H1 (cell line): Measurements from ENCODE around the gene RAD51B. TPM values are rescaled to one million over a fixed set of nuclear protein-coding genes. Genes with fewer than 3 reads are reported as not detected.

Source experiments
- CTCF ChIA-PET: fragments of 300-600 bp; sonication (Branson Sonifier 250); formaldehyde crosslinking; loops from one replicate; lab custom pipeline; 2021; ENCODE audit not compliant: partially characterized antibody; lab: Charles Lee
- POLR2A ChIA-PET: fragments of 300-600 bp; sonication (Branson Sonifier 250); formaldehyde crosslinking; loops from one replicate; lab custom pipeline; 2021; ENCODE audit warnings: inconsistent platforms; ENCODE audit not compliant: partially characterized antibody; lab: Charles Lee
- DNase-seq, 2 experiments: peaks; one replicate each; pipeline versions ENCODE4 v3.0.0 to v3.0.0-alpha.2; 2010 to 2022; ENCODE audit warnings: low spot score in 2 of 2, low read depth in 1 of 2, mixed read lengths in 1 of 2
- FAIRE-seq: peaks from 2 replicates; lab custom pipeline; 2011; peaks lifted over from hg19 to GRCh38; lab: Jason Lieb, UNC
- H2AFZ ChIP-seq: 2 replicates; pipeline ENCODE4 v1.8.1; 2012; ENCODE audit warnings: low read length, inconsistent platforms
- H2AK5ac ChIP-seq: 2 replicates; pipeline ENCODE4 v1.6.1; 2013; ENCODE audit warnings: low read depth, low read length
- H2BK120ac ChIP-seq: replicated peaks from 2 replicates; pipeline ENCODE3; 2013; ENCODE audit warnings: low read depth, low read length, inconsistent platforms
- H2BK12ac ChIP-seq: 2 replicates; pipeline ENCODE4 v1.6.1; 2013; ENCODE audit warnings: low read depth, low read length
- H2BK15ac ChIP-seq: 2 replicates; pipeline ENCODE4 v1.6.1; 2013; ENCODE audit warnings: low read length
- H2BK20ac ChIP-seq: 2 replicates; pipeline ENCODE4 v1.6.1; 2013; ENCODE audit warnings: low read length
- H2BK5ac ChIP-seq: 2 replicates; pipeline ENCODE4 v1.6.1; 2013; ENCODE audit warnings: low read depth, low read length
- H3K14ac ChIP-seq: 2 replicates; pipeline ENCODE4 v1.6.1; 2013; ENCODE audit warnings: inconsistent platforms; ENCODE audit not compliant: insufficient read length
- H3K18ac ChIP-seq: 2 replicates; pipeline ENCODE4 v1.6.1; 2013; ENCODE audit warnings: low read length; ENCODE audit errors: extremely low read depth
- H3K23ac ChIP-seq: 2 replicates; pipeline ENCODE4 v1.6.1; 2013; ENCODE audit warnings: inconsistent platforms; ENCODE audit not compliant: insufficient read length
- H3K23me2 ChIP-seq: 2 replicates; pipeline ENCODE4 v1.6.1; 2013; ENCODE audit warnings: low read depth, low read length
- H3K27ac ChIP-seq: 2 replicates; pipeline ENCODE4 v1.6.1; 2011; ENCODE audit warnings: low read depth, low read length, inconsistent platforms
- H3K27me3 ChIP-seq, 4 experiments: replicated peaks in 1 of 4; 1 replicate in 1 of 4; 2 replicates in 3 of 4; pipeline versions ENCODE4 v1.6.1 to v1.8.1; 2011 to 2013; ENCODE audit warnings: low read length in 3 of 4, mild to moderate bottlenecking in 3 of 4, inconsistent platforms in 2 of 4, mixed read lengths in 2 of 4, moderate library complexity in 1 of 4; ENCODE audit not compliant: control insufficient read depth in 3 of 4, insufficient read depth in 3 of 4; ENCODE audit errors: extremely low read depth in 1 of 4
- H3K36me3 ChIP-seq, 4 experiments: 2 replicates each; pipeline versions ENCODE4 v1.6.1 to v1.8.1; 2011 to 2013; ENCODE audit warnings: mild to moderate bottlenecking in 4 of 4, low read length in 3 of 4, moderate library complexity in 2 of 4, control low read depth in 1 of 4, inconsistent platforms in 1 of 4; ENCODE audit not compliant: insufficient read depth in 4 of 4, control insufficient read depth in 2 of 4
- H3K4ac ChIP-seq: replicated peaks from 2 replicates; pipeline ENCODE3; 2013; ENCODE audit warnings: low read length, low read depth, mixed read lengths, inconsistent platforms; ENCODE audit not compliant: insufficient read length
- H3K4me1 ChIP-seq, 4 experiments: replicated peaks in 1 of 4; 1 replicate in 1 of 4; 2 replicates in 3 of 4; pipeline versions ENCODE4 v1.6.1 to v1.8.1; 2011 to 2013; ENCODE audit warnings: low read length in 3 of 4, inconsistent platforms in 2 of 4, mixed read lengths in 1 of 4; ENCODE audit not compliant: insufficient read depth in 4 of 4, control insufficient read depth in 3 of 4
- H3K4me2 ChIP-seq, 2 experiments: 2 replicates each; pipeline versions ENCODE4 v1.6.1 to v1.8.1; 2011 to 2013; ENCODE audit warnings: low read depth in 2 of 2, low read length in 2 of 2, control low read depth in 1 of 2, inconsistent platforms in 1 of 2, mild to moderate bottlenecking in 1 of 2; ENCODE audit not compliant: insufficient read depth in 1 of 2
- H3K4me3 ChIP-seq, 4 experiments: fragments of 200-600, 300-600 bp in 1 of 4; sonication (generic), shearing (Covaris generic), sonication (Bioruptor Twin) in 1 of 4; 2 replicates each; pipeline versions ENCODE4 v1.5.1 to v1.8.1; 2011 to 2016; ENCODE audit warnings: low read length in 4 of 4, low read depth in 3 of 4, control low read depth in 2 of 4, inconsistent platforms in 2 of 4, mild to moderate bottlenecking in 2 of 4, mixed read lengths in 1 of 4, moderate library complexity in 1 of 4; ENCODE audit not compliant: insufficient read depth in 2 of 4; ENCODE audit errors: extremely low read depth in 1 of 4
- H3K56ac ChIP-seq: replicated peaks from 2 replicates; pipeline ENCODE3; 2013; ENCODE audit warnings: low read depth, mild to moderate bottlenecking, mixed read lengths, low read length, inconsistent platforms; ENCODE audit not compliant: insufficient read length
- H3K79me1 ChIP-seq: 2 replicates; pipeline ENCODE4 v1.6.1; 2013; ENCODE audit warnings: low read depth, low read length, control low read depth
- H3K79me2 ChIP-seq, 2 experiments: 2 replicates each; pipeline versions ENCODE4 v1.6.1 to v1.8.1; 2012 to 2013; ENCODE audit warnings: low read length in 2 of 2, mild to moderate bottlenecking in 2 of 2, inconsistent platforms in 1 of 2; ENCODE audit not compliant: insufficient read depth in 2 of 2, control insufficient read depth in 1 of 2
- H3K9ac ChIP-seq, 4 experiments: replicated peaks in 1 of 4; 1 replicate in 1 of 4; 2 replicates in 3 of 4; pipeline versions ENCODE4 v1.6.1 to v1.8.1; 2011 to 2013; ENCODE audit warnings: low read depth in 3 of 4, low read length in 3 of 4, control low read depth in 2 of 4, mild to moderate bottlenecking in 2 of 4, moderate library complexity in 2 of 4, inconsistent platforms in 1 of 4; ENCODE audit errors: extremely low read depth in 1 of 4
- H3K9me3 ChIP-seq, 2 experiments: 2 replicates each; pipeline versions ENCODE4 v1.6.1 to v1.8.1; 2012 to 2013; ENCODE audit warnings: mild to moderate bottlenecking in 2 of 2, moderate library complexity in 2 of 2, control low read depth in 1 of 2, inconsistent platforms in 1 of 2, low read depth in 1 of 2, low read length in 1 of 2, mixed read lengths in 1 of 2; ENCODE audit not compliant: insufficient read depth in 2 of 2
- H4K20me1 ChIP-seq, 2 experiments: replicated peaks in 1 of 2; 2 replicates each; pipeline versions ENCODE3 to v1.8.1; 2011 to 2013; ENCODE audit warnings: inconsistent platforms in 2 of 2, low read length in 2 of 2, mild to moderate bottlenecking in 1 of 2; ENCODE audit not compliant: insufficient read depth in 2 of 2, control insufficient read depth in 1 of 2
- H4K5ac ChIP-seq: 2 replicates; pipeline ENCODE4 v1.6.1; 2013; ENCODE audit warnings: low read length, low read depth, mixed read lengths, inconsistent platforms; ENCODE audit not compliant: insufficient read length
- H4K8ac ChIP-seq: 2 replicates; pipeline ENCODE4 v1.8.0; 2013; ENCODE audit warnings: mild to moderate bottlenecking, moderate library complexity, low read length, inconsistent platforms; ENCODE audit not compliant: insufficient read depth; ENCODE audit errors: extremely low read depth
- H4K91ac ChIP-seq: replicated peaks from 2 replicates; pipeline ENCODE3; 2013; ENCODE audit warnings: low read length, mixed read lengths, inconsistent platforms; ENCODE audit not compliant: insufficient read length
- BACH1 ChIP-seq: IDR thresholded peaks from 2 replicates; pipeline ENCODE4 v1.6.1; 2012; ENCODE audit warnings: low read length, improper control_type of control experiment
- BCL11A ChIP-seq, 2 experiments: IDR thresholded peaks; one replicate each; pipeline ENCODE4 v1.6.1; 2011; ENCODE audit warnings: low read depth in 2 of 2, low read length in 2 of 2, mild to moderate bottlenecking in 2 of 2
- CBX5 ChIP-seq: fragments of 300-800, 300-1000 bp; sonication (generic); IDR thresholded peaks from 2 replicates; pipeline ENCODE4 v1.7.1; 2016; ENCODE audit warnings: antibody characterized with exemption, low read length, low read depth
- CTBP2 ChIP-seq: IDR thresholded peaks from 2 replicates; pipeline ENCODE4 v1.7.0; 2011; ENCODE audit warnings: borderline replicate concordance, mild to moderate bottlenecking, moderate library complexity, mixed read lengths, low read length; ENCODE audit not compliant: insufficient read depth, insufficient read length
- RNF2 ChIP-seq: fragments of 200-900, 300-1000 bp; sonication (generic); IDR thresholded peaks from 2 replicates; pipeline ENCODE4 v1.7.1; 2016; ENCODE audit warnings: borderline replicate concordance, low read depth, mild to moderate bottlenecking, antibody characterized with exemption, low read length; ENCODE audit not compliant: poor library complexity, severe bottlenecking; ENCODE audit errors: missing control alignments
- TAF7 ChIP-seq: optimal IDR thresholded peaks from 2 replicates; pipeline ENCODE3; 2011; ENCODE audit warnings: low read depth, mild to moderate bottlenecking, inconsistent platforms, low read length, moderate library complexity, borderline replicate concordance
- polyA plus RNA-seq, 7 experiments: library from polyadenylated mRNA; depleted of rRNA in 3 of 7; stranded (reverse) in 5 of 7; unstranded in 2 of 7; fragments of >200 nt in 5 of 7; fragments of 200-250 nt in 2 of 7; gene quantifications; 1 replicate in 5 of 7; 2 replicates in 1 of 7; 4 replicates in 1 of 7; pipeline versions ENCODE4 v1.2.1 to v1.2.3, GENCODE V29; 2011 to 2013; ENCODE audit warnings: missing spikeins in 2 of 7, mixed read lengths in 2 of 7
- total RNA-seq: library from RNA; stranded (reverse); fragmentation: NEBNext Ultra II Directional; extraction: Animal tissue kit (Norgen Biotek cat#: 25700); gene quantifications from 2 replicates; pipeline ENCODE4 v1.2.1, GENCODE V29; 2021
- TF ChIP-seq, protein P1 (sequence below): IDR thresholded peaks from 2 replicates; pipeline ENCODE4 v1.6.1; 2012; ENCODE audit warnings: low read length, inconsistent platforms
- TF ChIP-seq, protein P2 (sequence below), 3 experiments: IDR thresholded peaks; 1 replicate in 2 of 3; 2 replicates in 1 of 3; pipeline versions ENCODE4 v1.5.1 to v1.6.1; 2011; ENCODE audit warnings: low read length in 3 of 3, mild to moderate bottlenecking in 3 of 3, inconsistent platforms in 2 of 3, low read depth in 1 of 3, moderate library complexity in 1 of 3; ENCODE audit not compliant: insufficient read depth in 1 of 3; ENCODE audit errors: control extremely low read depth in 1 of 3

The RAD51B gene
- total and polyA plus RNA-seq, 2 of the 8 experiments (the other 6 are each of a cell fraction or from before 2014, with no cell fraction given) = 3.9 to 14.9 TPM

DNA sequence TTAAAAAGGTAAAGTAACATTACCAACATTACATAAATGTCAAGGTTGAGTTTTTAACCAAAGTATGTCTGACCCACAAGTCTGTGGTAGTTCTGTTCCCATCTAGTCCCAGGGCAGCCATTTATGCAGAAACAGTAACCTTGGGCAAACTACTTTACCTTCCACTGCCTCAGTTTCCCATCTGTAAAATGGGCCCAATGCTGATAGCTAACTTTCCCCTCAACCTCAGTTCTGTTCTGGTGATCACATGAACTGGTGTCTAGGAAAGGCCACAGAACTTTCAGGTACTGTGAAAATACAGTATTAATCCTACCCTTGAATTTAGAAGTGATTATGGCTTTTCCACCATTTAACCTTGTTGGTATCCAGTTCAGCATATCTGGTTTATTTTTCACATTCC is 859.7 kb downstream of the RAD51B start:
- H4K91ac ChIP-seq = no peak overlapping the region
- no peak overlapping the region for H4K5ac ChIP-seq
- ChIA-PET POLR2A (no interaction called here), CTCF (no interaction called here)
- no peak overlapping the region for H2AK5ac ChIP-seq
- H3K56ac ChIP-seq = no peak overlapping the region
- no peaks in the 10 kb centered on the region for H3K79me1 ChIP-seq
- H2BK12ac ChIP-seq = no peak overlapping the region
- H2AFZ ChIP-seq = no peak overlapping the region
- no peak for DNase-seq
- peaks cover 0 to 7% (median 4%) of the 10 kb centered on the region in 4 experiments; a peak in 2 of 7 replicates for H3K4me1 ChIP-seq
- FAIRE-seq = no peak
- H2BK20ac ChIP-seq = no peak overlapping the region
- no peak overlapping the region for H3K18ac ChIP-seq
- no peak overlapping the region for H3K4me2 ChIP-seq
- H3K9ac ChIP-seq = no peak overlapping the region
- H3K27me3 ChIP-seq = 0 out of 7 replicates have a peak, but pooled peaks cover 0 to 2% (median 0%) of the 10 kb centered on the region in 4 experiments
- no peak overlapping the region for H3K14ac ChIP-seq
- no peak overlapping the region for H3K4ac ChIP-seq
- no peaks in the 10 kb centered on the region for H4K20me1 ChIP-seq
- TF ChIP-seq, protein P1, sequence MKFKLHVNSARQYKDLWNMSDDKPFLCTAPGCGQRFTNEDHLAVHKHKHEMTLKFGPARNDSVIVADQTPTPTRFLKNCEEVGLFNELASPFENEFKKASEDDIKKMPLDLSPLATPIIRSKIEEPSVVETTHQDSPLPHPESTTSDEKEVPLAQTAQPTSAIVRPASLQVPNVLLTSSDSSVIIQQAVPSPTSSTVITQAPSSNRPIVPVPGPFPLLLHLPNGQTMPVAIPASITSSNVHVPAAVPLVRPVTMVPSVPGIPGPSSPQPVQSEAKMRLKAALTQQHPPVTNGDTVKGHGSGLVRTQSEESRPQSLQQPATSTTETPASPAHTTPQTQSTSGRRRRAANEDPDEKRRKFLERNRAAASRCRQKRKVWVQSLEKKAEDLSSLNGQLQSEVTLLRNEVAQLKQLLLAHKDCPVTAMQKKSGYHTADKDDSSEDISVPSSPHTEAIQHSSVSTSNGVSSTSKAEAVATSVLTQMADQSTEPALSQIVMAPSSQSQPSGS = no peak
- TF ChIP-seq CTBP2 (no peak), TAF7 (no peak), BACH1 (no peak), RNF2 (no peak), CBX5 (no peak), BCL11A (IDR thresholded peaks at IDR 0.05; ENCODE audit: low read depth in 2 of 2, low read length in 2 of 2) (no peak)
- TF ChIP-seq, protein P2, sequence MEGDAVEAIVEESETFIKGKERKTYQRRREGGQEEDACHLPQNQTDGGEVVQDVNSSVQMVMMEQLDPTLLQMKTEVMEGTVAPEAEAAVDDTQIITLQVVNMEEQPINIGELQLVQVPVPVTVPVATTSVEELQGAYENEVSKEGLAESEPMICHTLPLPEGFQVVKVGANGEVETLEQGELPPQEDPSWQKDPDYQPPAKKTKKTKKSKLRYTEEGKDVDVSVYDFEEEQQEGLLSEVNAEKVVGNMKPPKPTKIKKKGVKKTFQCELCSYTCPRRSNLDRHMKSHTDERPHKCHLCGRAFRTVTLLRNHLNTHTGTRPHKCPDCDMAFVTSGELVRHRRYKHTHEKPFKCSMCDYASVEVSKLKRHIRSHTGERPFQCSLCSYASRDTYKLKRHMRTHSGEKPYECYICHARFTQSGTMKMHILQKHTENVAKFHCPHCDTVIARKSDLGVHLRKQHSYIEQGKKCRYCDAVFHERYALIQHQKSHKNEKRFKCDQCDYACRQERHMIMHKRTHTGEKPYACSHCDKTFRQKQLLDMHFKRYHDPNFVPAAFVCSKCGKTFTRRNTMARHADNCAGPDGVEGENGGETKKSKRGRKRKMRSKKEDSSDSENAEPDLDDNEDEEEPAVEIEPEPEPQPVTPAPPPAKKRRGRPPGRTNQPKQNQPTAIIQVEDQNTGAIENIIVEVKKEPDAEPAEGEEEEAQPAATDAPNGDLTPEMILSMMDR (IDR thresholded peaks at IDR 0.05; ENCODE audit: control extremely low read depth in 1 of 3, insufficient read depth in 1 of 3, low read depth in 1 of 3, low read length in 3 of 3) = no peak
- no peak overlapping the region for H2BK15ac ChIP-seq
- no peak overlapping the region for H4K8ac ChIP-seq
- no peaks in the 10 kb centered on the region for H3K9me3 ChIP-seq
- no peak overlapping the region for H2BK120ac ChIP-seq
- H3K23me2 ChIP-seq = no peaks in the 10 kb centered on the region
- H3K27ac ChIP-seq = no peak overlapping the region
- H2BK5ac ChIP-seq = no peak overlapping the region
- H3K36me3 ChIP-seq = no peaks in the 10 kb centered on the region
- no peak overlapping the region for H3K23ac ChIP-seq
- no peaks in the 10 kb centered on the region for H3K79me2 ChIP-seq
- no peak overlapping the region for H3K4me3 ChIP-seq
